Measurements from ENCODE around the gene NTF4.
"Not testable (repeated sequence)": the region's sequence is repeated elsewhere in the genome, so short reads cannot be mapped to it uniquely, and the experiment has no call there.

NTF4 gene

DNA sequence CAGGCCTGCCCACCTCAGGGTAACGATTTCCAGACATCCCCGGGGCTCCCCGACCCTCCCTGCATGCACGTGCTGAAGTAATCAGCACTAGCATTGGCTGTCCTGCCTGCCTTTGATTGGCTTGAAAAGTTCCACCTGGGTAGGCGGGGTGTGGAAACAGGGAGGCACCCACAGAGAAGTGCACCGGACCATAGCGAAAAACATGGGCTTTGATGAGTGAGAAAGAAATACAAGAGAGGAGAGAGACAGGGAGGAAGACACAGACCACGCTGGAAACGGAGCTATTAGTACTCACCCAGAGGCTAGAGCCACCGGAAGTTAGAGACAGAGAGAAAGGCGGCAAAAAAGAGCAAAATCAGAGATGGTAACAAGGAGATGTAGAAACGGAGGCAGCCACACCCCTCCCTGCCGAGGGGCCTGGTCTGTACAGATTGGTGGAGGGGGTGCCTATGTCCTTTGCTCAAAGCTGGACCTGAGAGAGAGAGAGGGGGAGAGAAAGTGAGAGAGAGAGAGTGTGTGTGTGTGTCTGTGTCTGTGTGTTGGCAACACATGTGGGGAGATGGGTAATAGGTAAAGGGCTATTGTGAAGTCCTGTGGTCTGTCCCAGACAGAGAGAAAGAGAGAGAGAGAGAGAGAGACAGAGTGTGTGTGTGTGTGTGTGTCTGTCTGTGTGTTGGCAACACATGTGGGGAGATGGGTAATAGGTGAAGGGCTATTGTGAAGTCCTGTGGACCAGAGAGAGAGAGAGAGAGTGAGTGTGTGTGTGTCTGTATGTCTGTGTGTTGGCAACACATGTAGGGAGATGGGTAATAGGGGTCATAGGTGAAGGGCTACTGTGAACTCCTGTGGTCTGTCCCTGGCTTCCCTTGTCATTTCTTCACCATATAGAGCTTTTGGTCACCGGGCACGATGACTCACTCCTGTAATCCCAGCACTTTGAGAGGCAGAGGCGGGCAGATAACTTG is 43.4 kb downstream of the NTF4 start:
- in situ Hi-C loops (cut with MboI; ENCODE audit: low pct_unique_long_range_greater_than_20kb, low sequenced_read_pairs, unreplicated experiment) = no loop called here
- TF ChIP-seq, protein P1, sequence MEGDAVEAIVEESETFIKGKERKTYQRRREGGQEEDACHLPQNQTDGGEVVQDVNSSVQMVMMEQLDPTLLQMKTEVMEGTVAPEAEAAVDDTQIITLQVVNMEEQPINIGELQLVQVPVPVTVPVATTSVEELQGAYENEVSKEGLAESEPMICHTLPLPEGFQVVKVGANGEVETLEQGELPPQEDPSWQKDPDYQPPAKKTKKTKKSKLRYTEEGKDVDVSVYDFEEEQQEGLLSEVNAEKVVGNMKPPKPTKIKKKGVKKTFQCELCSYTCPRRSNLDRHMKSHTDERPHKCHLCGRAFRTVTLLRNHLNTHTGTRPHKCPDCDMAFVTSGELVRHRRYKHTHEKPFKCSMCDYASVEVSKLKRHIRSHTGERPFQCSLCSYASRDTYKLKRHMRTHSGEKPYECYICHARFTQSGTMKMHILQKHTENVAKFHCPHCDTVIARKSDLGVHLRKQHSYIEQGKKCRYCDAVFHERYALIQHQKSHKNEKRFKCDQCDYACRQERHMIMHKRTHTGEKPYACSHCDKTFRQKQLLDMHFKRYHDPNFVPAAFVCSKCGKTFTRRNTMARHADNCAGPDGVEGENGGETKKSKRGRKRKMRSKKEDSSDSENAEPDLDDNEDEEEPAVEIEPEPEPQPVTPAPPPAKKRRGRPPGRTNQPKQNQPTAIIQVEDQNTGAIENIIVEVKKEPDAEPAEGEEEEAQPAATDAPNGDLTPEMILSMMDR (IDR thresholded peaks at IDR 0.05; ENCODE audit: extremely low read depth, insufficient read depth, missing control alignments) = no peak
- peak; percentile 54 for DNase-seq (ENCODE audit: low spot score)

DNA sequence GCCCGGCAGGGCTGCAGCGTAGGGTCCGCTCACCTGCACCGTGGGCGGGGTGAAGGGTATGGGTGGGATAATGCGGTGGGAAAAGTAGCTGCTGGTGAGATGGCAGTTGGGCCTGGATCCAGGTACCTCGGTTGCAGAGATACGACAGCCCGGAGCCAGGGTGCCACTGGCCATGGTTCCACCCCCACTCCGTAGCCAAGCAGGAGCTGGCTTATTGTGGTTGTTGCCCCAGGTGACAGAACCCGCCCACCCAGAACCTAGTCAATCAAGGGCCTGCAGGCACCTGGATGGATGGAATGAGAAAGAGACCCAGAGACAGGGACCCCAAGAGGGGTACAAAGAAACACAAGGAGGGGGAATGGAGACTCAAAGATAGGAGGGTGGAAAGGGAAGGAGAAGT is 44.3 kb downstream of the NTF4 start:
- in situ Hi-C loops (cut with MboI; ENCODE audit: low pct_unique_long_range_greater_than_20kb, low sequenced_read_pairs, unreplicated experiment) = no loop called here
- TF ChIP-seq, protein P1 (IDR thresholded peaks at IDR 0.05; ENCODE audit: extremely low read depth, insufficient read depth, missing control alignments) = no peak
- DNase-seq (ENCODE audit: low spot score) = no peak

DNA sequence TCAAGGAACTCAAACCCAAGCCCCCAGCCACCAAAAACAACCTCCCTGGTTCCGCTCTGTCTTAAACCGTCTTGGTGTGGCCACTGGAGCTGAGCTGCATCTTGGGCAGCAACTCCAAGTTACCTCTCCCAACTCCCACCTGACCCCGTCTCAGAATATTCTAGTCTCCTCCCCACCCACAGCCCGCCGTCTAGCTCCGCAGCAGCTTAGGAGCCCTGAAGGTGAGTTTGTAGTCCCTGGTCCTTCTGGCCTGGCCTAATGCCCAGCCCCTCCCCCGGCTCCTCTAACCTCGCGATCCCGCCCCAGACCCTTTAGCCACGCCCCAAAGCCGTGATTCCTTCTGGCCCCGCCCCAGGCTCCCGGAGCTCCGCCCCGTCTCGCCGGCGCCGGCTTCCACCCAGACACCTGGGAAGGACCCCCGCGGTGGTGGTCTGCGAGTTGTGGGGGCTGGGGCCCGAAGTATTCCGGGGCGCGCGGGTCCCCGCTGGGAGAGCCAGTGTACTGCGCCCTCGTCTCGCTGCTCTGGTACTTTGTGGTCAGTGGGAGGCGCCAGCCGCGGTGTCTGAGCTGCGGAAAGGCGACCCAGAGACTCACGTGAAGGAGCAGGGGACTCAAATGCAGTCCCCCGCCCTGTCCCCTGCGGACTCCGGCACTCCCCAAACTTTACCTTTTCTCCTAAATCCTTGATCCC is 45.2 kb downstream of the NTF4 start:
- TF ChIP-seq, protein P1 (IDR thresholded peaks at IDR 0.05; ENCODE audit: extremely low read depth, insufficient read depth, missing control alignments) = peak; percentile 21
- DNase-seq (ENCODE audit: low spot score) = peak; percentile 85
- in situ Hi-C loops (cut with MboI; ENCODE audit: low pct_unique_long_range_greater_than_20kb, low sequenced_read_pairs, unreplicated experiment) = no loop called here

DNA sequence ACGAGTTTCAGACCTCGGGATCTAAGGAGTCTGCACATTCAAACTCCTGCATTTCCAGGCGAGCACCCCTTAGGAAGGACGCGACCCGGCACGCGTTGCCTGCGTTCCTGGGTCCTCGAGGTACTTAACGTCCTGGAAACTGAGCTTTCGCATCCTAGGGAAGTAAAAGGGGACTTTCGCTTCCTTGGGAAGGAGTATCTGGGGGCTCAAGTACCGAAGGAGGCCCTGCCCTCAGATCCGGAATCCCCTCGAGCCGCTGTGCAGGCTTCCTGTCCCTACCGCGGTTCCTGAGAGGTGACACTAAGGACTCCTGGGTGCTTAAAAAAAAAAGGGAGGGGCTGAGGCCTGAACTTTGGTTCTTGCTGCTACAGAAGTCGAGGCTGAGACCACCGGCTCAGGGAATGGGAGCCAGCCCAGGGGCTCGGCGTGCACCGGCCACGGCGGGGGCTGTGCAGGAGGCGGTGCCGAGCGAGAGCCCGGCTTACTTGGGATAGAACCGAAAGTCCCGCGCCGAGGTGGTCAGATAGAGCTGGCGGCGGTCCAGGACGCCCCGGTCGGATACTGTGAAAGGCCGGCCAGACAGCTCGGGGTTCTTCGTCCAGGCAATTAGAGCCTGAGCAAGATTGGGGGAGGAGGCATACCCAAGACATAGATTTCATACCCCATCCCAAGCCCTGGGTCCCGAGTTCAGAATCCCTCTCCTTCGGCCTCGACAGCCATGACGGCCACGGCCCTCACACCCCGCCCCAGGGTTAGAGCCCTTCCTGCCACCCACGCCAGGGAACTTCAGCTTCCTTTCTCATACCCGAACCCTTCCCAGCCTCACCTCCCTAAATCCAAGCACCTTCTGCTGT is 46.0 kb downstream of the NTF4 start:
- DNase-seq (ENCODE audit: low spot score) = peak; percentile 53
- in situ Hi-C loops (cut with MboI; ENCODE audit: low pct_unique_long_range_greater_than_20kb, low sequenced_read_pairs, unreplicated experiment) = not testable (repeated sequence)

DNA sequence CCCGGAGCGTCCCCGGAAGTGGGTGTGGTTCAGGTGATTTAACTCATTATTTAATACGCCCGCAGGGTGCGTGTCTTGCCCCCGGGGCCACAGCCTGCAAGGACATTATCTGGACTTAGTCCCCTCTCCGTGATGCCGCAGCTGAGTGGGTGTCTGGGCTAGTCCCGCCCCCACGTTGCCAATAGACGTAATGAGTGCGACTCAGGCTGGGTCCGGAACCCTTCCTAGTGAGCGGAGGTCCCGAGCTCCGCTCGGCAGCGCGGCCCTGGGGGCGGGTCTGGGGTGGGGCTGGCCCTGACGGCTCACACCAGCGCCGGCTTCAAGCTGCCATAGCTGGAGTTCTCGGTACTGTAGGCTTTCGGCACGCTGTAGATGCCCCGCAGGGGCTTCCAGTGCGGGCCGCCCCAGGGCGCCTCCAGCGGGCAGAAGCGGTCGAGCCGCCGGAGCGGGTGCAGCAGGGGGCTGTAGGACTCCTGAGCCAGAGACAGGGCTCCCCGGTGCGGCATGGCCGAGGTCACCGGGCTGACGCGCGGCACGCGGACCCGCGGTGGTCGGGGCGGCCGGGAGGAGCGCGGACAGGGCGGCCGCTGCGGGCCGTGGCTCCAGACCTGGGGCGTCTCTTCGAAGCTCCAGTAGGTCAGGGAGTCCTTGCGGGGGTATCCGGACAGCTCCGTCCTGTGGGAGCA is 46.8 kb downstream of the NTF4 start:
- in situ Hi-C loops (cut with MboI; ENCODE audit: low pct_unique_long_range_greater_than_20kb, low sequenced_read_pairs, unreplicated experiment) = no loop called here
- TF ChIP-seq, protein P1 (IDR thresholded peaks at IDR 0.05; ENCODE audit: extremely low read depth, insufficient read depth, missing control alignments) = peak; percentile 57
- peak; percentile 89 for DNase-seq (ENCODE audit: low spot score)

DNA sequence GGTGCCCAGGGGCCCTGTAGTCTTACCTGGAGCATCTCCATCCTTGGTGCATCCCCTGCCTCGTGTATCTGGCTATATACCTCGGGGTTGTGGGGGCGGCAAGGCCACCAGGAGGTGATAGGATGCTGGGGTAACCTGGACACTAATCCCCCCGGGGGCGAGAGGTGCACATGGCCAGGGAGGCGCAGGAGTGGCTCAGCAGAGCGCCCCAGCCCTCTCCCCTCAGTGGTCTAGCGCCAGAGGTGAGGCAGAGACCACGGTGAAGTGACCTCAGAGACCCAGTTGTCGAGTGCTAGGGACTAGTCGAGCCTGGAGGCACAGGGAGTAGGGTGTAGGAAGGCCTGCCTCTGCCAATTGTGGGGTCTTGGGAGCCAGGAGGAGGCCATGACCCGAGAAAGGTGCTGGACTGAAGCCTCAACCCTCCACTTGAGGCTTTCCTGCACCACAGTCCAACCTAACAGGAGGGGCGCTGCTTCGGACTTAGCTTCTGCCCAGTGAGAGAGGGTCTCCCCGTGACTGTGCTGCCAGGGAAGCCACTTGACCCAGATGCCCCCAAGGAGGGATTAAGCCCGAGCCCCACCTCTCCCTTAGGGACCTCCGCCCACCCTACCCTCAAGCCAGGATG is 47.5 kb downstream of the NTF4 start, which contains the start of gene LHB:
TSS of gene LHB (minus strand) at position 51 of the 625 bp plus-strand sequence. CDS start at position 41, 10 bp downstream.
- in situ Hi-C loops (cut with MboI; ENCODE audit: low pct_unique_long_range_greater_than_20kb, low sequenced_read_pairs, unreplicated experiment) = no loop called here
- no peak for DNase-seq (ENCODE audit: low spot score)
- TF ChIP-seq, protein P1 (IDR thresholded peaks at IDR 0.05; ENCODE audit: extremely low read depth, insufficient read depth, missing control alignments) = no peak
